ENCODE results near the gene BANP. TPM values are rescaled to one million over a fixed set of nuclear protein-coding genes. Genes with fewer than 3 reads are reported as not detected.

BANP gene
- total and polyA plus RNA-seq, 2 donors (not counting 3 experiments of a cell fraction or from before 2014, with no cell fraction given), result 22.4 to 33.8 TPM

DNA sequence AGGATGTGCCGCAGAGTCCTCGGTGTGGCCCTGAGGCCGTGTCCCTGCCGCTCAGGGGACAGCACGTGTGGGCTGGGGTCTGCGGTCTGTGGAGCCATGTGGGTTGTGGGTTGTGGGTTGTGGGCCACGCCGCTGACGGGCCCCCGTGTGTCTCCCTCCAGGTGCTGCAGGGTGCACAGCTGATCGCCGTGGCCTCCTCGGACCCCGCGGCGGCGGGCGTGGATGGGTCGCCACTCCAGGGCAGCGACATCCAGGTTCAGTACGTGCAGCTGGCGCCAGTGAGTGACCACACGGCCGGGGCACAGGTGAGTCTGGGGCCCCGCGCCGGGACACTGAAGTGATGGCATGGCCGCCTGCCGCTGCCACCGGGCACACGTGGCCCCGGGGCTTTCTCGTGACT is 120.7 kb downstream of the BANP start:
- FAIRE-seq (no peak), DNase-seq (ENCODE audit: low read depth, low spot score) (no peak)
- POLR2A ChIA-PET, result no interaction called here
- intact Hi-C loops (cut with micrococcal nuclease) (no loop called here), dilution Hi-C loops (cut with MboI; ENCODE audit: extremely low pct_ligation_motif_present, low sequenced_read_pairs) (no loop called here)
- no peak overlapping the region for H3K27ac ChIP-seq (ENCODE audit: insufficient read depth, low read depth, low read length)
- TF ChIP-seq GATA2 (IDR thresholded peaks at IDR 0.05; ENCODE audit: insufficient read depth, insufficient read length, low read depth, low read length), result no peak
- no peak for TF ChIP-seq EZH2 (IDR thresholded peaks at IDR 0.05; ENCODE audit: borderline replicate concordance, low read depth, low read length, severe bottlenecking)
- no peak for TF ChIP-seq MYC (IDR thresholded peaks at IDR 0.05; ENCODE audit: low read depth, low read length)
- no peak for TF ChIP-seq POLR2A (IDR thresholded peaks at IDR 0.05; ENCODE audit: low read depth, low read length)
- H3K9me1 ChIP-seq (replicated peaks; ENCODE audit: control insufficient read depth, extremely low read depth, insufficient read depth, low read length), result no peaks in the 10 kb centered on the region
- H3K4me3 ChIP-seq (replicated peaks in 1 of 3; ENCODE audit: insufficient read depth in 1 of 3, low read depth in 1 of 3, low read length in 3 of 3), result no peak overlapping the region
- CTCF ChIA-PET, result no interaction called here
- H3K79me2 ChIP-seq (ENCODE audit: control insufficient read depth, insufficient read depth, low read length), result no peaks in the 10 kb centered on the region
- no peak overlapping the region for H3K4me2 ChIP-seq (ENCODE audit: insufficient read depth, low read length)
- H3K4me1 ChIP-seq (ENCODE audit: control insufficient read depth, extremely low read depth, insufficient read depth, low read length), result no peaks in the 10 kb centered on the region
- H3K27me3 ChIP-seq (ENCODE audit: control insufficient read depth in 2 of 2, insufficient read depth in 2 of 2, low read length in 2 of 2), result no peaks in the 10 kb centered on the region
- no peaks in the 10 kb centered on the region for H3K9me3 ChIP-seq (replicated peaks; ENCODE audit: control insufficient read depth, insufficient read depth, low read length)
- peaks cover 6 to 10% of the 10 kb centered on the region in 2 experiments for H3K36me3 ChIP-seq (ENCODE audit: control insufficient read depth in 2 of 2, extremely low read depth in 1 of 2, insufficient read depth in 2 of 2, low read length in 2 of 2)
- no TSS peak for BruUV-seq (replicated peaks)
- H3K9ac ChIP-seq (replicated peaks; ENCODE audit: extremely low read depth, insufficient read depth, low read length), result no peak overlapping the region
- H4K20me1 ChIP-seq (replicated peaks; ENCODE audit: control insufficient read depth, extremely low read depth, insufficient read depth, low read length), result no peaks in the 10 kb centered on the region
- H2AFZ ChIP-seq (ENCODE audit: low read depth, low read length), result no peak overlapping the region

DNA sequence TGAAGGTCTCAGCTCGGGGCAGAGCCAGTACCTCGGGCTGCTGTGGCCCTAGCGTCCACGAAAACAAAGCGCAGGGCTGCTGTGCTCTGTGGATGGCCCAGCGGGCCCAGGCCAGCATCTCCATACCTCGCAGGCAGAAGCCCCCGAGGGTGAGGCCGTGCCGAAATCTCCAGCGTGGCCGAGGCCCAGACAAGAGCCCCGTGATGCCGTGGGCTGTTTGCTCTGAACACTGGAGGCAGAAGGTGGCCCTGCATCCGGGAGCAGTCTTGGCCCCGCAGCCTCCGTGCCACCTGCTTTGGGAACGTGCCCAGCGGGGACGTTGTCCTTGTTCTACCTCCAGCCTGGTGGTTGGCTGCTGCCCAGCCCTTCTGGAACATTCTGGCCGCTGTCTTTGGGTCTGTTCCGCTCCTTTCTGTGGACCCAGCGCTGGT is 121.4 kb downstream of the BANP start:
- no peak for TF ChIP-seq GATA2 (IDR thresholded peaks at IDR 0.05; ENCODE audit: insufficient read depth, insufficient read length, low read depth, low read length)
- TF ChIP-seq POLR2AphosphoS5 (IDR thresholded peaks at IDR 0.05; ENCODE audit: insufficient read depth, low read depth, low read length), result no peak
- no peak for TF ChIP-seq FOS (IDR thresholded peaks at IDR 0.05; ENCODE audit: borderline replicate concordance, insufficient read depth, low read length)
- TF ChIP-seq JUN (IDR thresholded peaks at IDR 0.05; ENCODE audit: borderline replicate concordance, insufficient read depth, insufficient read length, low read depth), result no peak
- no peak for TF ChIP-seq POLR2A (IDR thresholded peaks at IDR 0.05; ENCODE audit: low read depth, low read length)
- TF ChIP-seq EZH2 (IDR thresholded peaks at IDR 0.05; ENCODE audit: borderline replicate concordance, low read depth, low read length, severe bottlenecking), result no peak
- TF ChIP-seq MYC (IDR thresholded peaks at IDR 0.05; ENCODE audit: low read depth, low read length), result no peak
- TF ChIP-seq, protein P1, sequence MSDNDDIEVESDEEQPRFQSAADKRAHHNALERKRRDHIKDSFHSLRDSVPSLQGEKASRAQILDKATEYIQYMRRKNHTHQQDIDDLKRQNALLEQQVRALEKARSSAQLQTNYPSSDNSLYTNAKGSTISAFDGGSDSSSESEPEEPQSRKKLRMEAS (IDR thresholded peaks at IDR 0.05; ENCODE audit: insufficient read depth, insufficient read length), result no peak
- TF ChIP-seq, protein P2, sequence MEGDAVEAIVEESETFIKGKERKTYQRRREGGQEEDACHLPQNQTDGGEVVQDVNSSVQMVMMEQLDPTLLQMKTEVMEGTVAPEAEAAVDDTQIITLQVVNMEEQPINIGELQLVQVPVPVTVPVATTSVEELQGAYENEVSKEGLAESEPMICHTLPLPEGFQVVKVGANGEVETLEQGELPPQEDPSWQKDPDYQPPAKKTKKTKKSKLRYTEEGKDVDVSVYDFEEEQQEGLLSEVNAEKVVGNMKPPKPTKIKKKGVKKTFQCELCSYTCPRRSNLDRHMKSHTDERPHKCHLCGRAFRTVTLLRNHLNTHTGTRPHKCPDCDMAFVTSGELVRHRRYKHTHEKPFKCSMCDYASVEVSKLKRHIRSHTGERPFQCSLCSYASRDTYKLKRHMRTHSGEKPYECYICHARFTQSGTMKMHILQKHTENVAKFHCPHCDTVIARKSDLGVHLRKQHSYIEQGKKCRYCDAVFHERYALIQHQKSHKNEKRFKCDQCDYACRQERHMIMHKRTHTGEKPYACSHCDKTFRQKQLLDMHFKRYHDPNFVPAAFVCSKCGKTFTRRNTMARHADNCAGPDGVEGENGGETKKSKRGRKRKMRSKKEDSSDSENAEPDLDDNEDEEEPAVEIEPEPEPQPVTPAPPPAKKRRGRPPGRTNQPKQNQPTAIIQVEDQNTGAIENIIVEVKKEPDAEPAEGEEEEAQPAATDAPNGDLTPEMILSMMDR (IDR thresholded peaks at IDR 0.05; ENCODE audit: extremely low read depth in 1 of 2, insufficient read depth in 1 of 2, low read depth in 1 of 2, low read length in 2 of 2), result no peak
- POLR2A ChIA-PET, result no interaction called here
- dilution Hi-C loops (cut with MboI; ENCODE audit: extremely low pct_ligation_motif_present, low sequenced_read_pairs), result no loop called here

More for the DNA sequence above, 121.4 kb downstream of the BANP start:
- Histone ChIP-seq H3K9ac (replicated peaks; ENCODE audit: extremely low read depth, insufficient read depth, low read length) (no peak overlapping the region), H3K9me1 (replicated peaks; ENCODE audit: control insufficient read depth, extremely low read depth, insufficient read depth, low read length) (no peaks in the 10 kb centered on the region), H3K36me3 (ENCODE audit: control insufficient read depth in 2 of 2, extremely low read depth in 1 of 2, insufficient read depth in 2 of 2, low read length in 2 of 2) (peaks cover 6 to 10% of the 10 kb centered on the region in 2 experiments), H3K4me2 (ENCODE audit: insufficient read depth, low read length) (no peak overlapping the region), H3K9me3 (replicated peaks; ENCODE audit: control insufficient read depth, insufficient read depth, low read length) (no peaks in the 10 kb centered on the region), H4K20me1 (replicated peaks; ENCODE audit: control insufficient read depth, extremely low read depth, insufficient read depth, low read length) (no peaks in the 10 kb centered on the region), H3K79me2 (ENCODE audit: control insufficient read depth, insufficient read depth, low read length) (no peaks in the 10 kb centered on the region), H3K27ac (ENCODE audit: insufficient read depth, low read depth, low read length) (no peak overlapping the region), H2AFZ (ENCODE audit: low read depth, low read length) (no peak overlapping the region), H3K4me1 (ENCODE audit: control insufficient read depth, extremely low read depth, insufficient read depth, low read length) (no peaks in the 10 kb centered on the region), H3K4me3 (replicated peaks in 1 of 3; ENCODE audit: insufficient read depth in 1 of 3, low read depth in 1 of 3, low read length in 3 of 3) (no peak overlapping the region), H3K27me3 (ENCODE audit: control insufficient read depth in 2 of 2, insufficient read depth in 2 of 2, low read length in 2 of 2) (no peaks in the 10 kb centered on the region)
- CTCF ChIA-PET, result no interaction called here
- no TSS peak for BruUV-seq (replicated peaks)
- DNase-seq (ENCODE audit: low read depth, low spot score) (no peak), FAIRE-seq (no peak)
- intact Hi-C loops (cut with micrococcal nuclease), result no loop called here

All from endothelial cell of umbilical vein (primary cell).